GM19099 (cell line): ENCODE results near the gene FSTL5.

Experiments used
- POLR2A ChIP-seq: IDR thresholded peaks from 3 replicates; pipeline ENCODE4 v1.6.1; 2011; ENCODE audit warnings: low read depth; ENCODE audit not compliant: insufficient read length; ENCODE audit errors: extremely low read depth

The FSTL5 gene

DNA sequence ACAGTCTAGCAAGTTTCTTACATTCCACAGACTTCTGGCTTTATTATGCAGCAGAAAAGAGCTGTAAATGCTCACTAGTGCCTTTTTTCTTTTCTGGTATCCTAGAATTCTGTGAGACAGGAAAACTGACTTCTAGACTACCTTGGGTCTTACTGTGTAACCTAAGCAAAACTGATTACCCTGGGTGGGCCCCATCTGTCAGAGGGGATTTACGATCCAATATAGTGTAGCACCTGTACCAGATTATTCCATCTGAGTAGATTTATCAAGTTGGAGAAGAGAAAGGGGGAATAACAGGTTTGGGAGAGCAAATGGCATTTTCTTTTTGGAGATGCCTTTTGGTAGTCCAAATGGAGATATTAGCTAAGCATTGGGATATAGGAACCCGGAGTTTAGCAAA is 46.7 kb downstream of the FSTL5 start:
- TF ChIP-seq POLR2A: no peak

DNA sequence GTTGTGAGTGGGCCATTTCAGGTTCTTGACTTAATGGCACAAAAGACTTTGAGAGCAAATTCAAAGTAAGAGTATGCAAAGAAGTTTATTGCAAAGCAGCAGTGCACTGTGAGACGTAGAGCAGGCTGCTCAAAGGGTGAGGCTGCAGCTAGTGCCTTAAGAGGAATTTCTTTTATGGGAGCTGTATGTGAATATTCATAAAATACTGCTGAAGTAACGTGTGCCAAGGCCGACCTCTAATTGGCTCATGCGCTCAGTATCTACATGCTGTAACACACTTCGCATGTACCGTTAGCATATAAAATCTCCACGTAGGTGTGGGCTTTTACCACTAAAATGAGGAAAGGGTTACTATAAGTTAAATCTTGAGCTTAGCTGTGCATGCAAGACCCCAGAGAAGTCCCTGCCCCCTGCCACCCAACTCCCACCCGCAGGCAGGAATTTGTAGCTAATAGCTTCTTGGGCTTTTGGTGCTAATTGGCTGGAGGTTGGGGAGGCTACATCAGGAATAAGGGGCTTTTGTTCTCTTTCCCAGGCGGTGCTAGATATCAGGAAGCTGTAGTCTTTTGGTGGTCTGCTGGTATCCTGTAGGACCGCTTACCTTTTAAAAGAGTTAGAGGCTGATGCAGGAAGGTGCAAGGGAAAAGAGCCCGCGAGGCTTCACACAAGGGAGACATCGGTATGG is 47.6 kb downstream of the FSTL5 start:
- no peak for TF ChIP-seq POLR2A

DNA sequence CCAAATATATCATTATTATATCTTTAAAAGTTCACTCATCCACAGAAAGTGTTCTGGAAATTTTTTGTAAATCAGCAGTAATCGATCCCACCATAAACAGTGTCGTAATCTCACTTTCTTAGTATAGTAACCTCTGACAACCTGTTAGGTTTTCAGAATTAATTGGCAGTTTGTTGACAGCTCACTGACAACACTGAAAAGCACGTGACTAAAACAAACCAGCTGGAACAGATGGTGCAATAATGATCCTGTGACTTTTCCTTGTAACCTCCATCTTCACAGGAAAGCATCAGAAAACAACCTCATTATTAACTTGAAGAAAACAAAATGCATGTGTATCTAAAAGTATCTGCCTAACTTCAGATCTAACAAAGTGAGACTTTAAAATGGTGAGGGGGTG is 48.5 kb downstream of the FSTL5 start:
- TF ChIP-seq POLR2A: no peak

DNA sequence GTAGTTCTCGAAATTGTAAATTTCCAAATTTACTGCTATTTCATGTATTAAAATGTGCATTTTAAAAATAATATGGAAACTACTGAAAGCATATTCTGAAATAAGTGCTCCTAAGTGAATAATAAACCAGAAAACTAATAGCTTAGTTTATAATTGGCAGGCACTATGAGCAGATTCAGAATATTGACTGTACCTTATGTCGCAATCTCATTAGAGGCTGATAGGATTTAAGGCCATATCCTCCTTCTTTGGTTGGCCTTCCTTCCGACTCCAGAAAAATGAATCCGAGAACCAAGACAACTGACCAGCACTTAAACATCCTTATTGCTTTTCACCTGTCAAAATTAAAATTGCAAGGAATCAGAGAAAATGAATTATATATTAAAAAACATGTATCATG is 52.7 kb downstream of the FSTL5 start:
- no peak for TF ChIP-seq POLR2A

DNA sequence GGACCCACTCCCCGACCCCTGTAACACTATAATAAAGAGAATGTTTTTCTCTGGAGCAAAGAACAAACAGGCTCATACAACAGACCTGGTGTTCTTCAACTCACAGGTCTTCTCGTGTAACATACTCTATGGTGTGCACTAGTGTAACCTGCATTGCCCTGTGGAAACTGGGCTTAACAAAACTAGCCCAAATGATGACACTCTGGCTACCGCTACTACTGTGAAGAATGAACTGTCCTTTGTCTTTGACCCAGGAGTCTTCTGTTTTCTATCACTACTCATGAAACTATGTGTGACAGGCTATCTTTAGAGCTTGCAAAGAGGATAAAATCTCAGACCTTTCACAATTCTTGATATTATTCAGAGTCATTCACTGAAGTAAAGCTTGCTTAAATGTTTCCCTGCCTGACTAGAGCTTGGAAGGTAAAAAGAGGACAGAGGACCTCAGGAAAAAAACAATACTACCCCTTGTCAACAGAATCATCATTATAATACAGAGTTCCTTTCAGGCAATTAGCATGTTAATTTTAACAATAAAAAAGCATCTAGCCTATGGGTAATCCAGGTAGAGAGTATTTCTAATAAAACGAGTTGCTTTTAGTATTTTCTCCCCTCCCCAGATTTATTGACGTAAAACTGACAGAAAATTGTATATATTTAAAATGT is 59.2 kb downstream of the FSTL5 start:
- TF ChIP-seq POLR2A: no peak

DNA sequence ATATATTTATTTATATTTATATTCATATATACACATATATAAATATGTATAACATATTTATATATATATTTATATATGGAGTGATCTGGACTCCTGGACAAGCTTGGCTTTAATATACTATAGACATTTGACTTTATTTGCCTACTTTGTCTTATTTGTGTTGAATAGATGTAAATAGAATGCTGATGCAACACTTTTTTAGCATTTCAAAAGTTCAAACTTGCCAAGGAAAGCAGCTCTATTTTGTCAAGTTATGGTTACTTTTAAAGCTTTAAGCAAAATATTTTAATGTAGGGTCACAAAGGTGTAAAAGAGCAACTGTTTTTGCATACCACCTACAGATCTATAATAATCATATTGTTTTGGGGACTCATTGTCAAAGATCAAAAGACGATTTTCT is 61.1 kb downstream of the FSTL5 start:
- TF ChIP-seq POLR2A: no peak

DNA sequence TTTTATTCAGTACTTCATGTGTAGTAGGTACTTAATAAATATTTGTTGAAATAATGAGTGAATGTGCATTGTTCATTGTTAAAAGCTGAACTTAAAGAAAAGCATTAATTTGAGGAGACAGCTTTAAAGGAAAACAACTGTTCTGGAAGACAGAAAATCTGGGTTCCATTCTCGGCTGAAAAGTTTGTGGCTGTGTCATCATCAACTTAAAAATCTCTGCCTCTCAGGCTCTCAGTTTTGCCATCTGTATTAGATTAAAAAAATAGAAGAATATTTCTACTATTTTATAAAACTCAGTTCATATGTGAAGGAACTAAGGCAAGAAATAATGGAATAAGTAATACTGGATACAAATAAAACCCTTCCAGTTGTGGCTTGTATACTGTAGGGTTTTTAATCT is 62.5 kb downstream of the FSTL5 start:
- TF ChIP-seq POLR2A: no peak

DNA sequence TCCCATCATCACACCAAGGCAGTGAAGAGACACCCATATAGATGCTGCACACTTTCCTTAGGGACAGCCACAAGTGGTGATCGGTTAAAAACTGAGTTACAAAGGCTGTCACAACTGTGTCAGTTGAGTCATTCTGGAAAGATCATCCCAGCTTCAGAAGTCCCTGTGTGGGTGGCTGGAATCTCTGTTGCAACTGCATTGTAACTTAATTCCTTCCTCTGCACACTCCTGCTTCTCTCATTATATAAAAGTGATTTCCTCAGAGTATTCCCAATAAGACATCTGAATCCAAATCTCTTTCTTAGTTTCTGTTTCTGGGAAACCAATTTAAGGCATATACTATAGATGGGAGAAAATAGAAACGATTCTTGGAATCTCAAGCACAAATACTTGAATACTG is 88.1 kb downstream of the FSTL5 start:
- no peak for TF ChIP-seq POLR2A

DNA sequence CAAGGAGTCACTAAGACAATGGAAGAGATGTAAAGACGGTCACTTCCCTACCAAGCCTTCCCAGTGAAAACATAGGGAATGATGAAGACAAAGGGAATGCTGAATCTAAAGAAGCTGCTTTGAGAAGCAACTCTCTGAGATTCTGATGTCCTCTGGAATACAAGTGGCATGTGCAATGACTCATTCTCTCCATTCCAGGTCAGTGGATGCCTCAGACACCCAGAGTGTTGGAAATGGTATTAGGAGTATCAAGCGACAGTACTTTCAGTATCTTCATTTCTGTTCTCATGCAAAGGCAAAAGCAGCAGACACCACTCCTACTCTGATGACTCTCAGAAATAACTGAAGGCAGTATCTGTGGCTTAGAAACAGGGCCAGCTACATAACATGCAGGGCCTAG is 102.6 kb downstream of the FSTL5 start:
- no peak for TF ChIP-seq POLR2A

DNA sequence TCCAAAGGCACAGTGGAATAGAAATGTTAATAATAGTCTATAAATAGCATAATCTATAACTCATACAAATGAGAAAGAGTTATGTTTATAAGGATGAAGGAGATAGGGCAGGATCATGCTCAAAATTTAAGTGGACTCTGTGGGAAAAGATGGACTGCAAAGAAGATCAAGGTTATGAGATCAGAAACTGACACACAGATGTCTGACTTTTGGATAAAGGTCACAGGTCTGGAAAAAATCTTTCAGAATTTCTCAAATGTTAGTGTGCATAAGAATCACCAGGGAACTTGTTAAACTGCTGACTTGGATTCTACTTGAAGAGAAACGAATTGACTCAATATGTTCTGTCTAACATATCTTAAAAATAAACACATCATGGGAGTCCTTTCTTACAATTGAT is 104.1 kb downstream of the FSTL5 start:
- no peak for TF ChIP-seq POLR2A

DNA sequence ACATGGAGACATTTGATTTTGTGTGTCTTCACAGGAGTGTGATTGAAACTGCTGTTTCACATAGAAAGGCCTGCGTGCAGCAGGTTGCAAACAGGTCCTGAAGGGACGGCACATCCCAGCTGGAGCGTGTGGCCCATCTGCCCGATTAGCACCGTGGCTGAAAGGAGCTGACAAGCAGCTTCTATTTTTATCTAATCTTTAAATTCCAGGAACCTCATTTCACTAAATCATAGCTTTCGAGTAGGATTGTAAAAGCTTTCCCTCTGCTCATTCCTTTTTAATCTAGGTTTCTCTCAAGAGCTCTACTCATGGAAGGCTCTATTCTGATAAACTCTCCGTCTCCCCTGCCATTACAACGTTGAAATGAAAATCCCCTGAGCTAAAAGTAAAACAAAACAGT is 106.8 kb downstream of the FSTL5 start:
- no peak for TF ChIP-seq POLR2A

DNA sequence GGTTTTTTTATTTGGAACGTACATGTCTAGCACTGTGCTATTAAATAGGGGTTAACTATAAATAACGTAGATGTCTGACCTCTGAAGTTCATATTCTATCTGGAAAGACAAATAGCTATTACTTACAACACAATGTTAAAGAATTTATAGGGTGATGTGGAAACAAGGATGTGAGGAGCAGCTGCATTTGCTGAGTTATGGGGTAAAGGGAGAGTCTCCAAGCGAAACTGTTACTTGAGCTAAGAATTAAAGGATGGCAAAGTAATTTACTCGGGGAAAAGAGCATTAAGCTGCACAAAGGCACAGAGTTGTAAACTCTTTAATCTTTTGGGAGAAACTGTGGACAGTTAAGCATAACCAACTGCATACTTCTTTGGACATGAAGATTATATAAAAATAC is 117.7 kb downstream of the FSTL5 start:
- no peak for TF ChIP-seq POLR2A

DNA sequence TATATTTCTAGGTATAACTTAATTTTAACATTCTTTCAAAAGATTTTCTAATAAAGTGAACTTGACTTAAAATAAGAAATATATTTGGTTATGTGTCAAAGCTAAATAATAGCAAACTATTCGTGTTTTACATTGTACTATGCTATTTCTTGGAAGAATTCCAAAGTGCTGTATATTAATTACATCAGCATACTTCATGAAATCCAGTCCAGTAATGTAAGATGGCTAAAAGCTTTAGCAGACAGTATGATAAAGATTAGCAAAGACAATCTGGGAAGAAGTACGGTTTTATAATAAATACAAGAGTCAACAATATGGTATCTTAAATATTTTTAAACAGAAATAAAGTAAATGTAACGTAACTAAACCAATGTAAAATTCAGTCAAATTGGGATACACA is 125.7 kb downstream of the FSTL5 start:
- no peak for TF ChIP-seq POLR2A

DNA sequence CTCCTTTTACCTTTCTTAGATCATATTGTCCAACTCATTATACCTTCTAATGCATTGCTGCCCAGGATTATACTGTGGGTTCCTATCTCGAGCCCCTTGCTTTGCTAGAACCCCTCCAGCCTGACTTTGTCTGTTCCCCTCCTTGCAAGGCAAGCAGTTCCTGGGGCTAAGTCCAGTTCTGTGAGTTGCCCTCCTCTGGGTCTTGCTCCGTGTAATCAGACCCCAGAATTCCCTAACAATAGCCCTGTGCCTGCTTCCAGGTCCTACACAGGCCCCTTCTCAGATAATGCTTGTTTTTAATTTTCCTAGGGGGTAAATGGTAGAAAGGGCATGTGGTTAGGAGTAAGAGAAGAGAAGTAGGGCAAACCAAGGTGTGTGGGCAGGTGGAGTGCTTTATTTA is 145.9 kb downstream of the FSTL5 start:
- no peak for TF ChIP-seq POLR2A

DNA sequence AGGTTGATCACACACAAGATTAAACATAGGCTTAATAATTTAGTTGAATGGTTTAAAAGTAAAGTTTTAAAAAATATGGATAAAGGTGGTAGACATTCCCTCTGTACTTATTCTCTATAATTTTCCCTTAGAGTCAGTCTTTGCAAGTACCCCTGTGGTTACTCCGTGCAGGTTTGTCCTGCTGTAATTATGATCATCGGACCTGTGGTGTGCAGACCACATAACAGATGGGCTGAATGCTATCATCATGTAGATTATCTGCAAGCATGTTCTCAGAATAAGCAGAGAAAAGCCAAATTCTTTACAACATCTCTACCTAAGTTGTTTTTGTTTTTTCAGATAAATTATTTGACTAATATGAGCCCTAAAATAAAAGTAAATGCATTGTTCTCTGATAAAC is 146.8 kb downstream of the FSTL5 start:
- no peak for TF ChIP-seq POLR2A

DNA sequence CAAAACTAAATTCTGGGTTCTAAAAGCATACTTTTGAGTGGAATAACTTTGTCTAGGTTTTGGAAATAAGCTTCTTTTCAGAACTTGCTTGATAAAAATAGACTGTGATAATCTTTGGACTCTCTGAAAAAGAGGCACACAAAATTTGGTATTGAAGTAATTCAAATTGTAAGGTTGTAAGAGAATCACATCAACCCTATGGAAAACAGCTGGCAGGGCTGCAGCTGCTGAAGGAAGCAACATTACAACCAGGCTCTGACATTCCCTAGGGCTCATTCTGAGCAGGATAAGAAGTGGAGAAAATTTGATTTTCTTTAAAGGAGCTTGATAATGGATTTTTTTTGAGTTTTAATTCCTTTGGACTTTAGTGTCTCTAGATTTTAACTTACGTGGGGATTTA is 147.6 kb downstream of the FSTL5 start:
- TF ChIP-seq POLR2A: no peak

DNA sequence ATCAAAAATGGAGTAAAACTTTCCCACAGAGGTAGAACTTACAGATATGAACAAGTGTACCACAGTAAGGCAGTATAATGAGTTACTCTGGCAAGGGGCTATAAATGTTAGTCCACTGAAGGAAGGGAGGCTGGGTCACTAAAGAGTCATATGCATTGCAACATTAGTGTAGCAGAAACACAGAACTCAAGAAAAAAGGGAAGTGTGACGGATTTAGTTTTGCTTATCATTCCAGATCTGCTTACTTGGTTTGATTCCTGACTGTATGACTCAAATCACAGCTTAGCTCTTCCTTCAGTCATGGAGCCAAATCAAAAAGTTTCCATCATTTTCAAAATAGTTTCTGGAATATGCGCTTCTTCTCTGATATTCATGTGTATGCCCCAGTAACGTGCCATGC is 148.7 kb downstream of the FSTL5 start:
- no peak for TF ChIP-seq POLR2A
